Skin epidermis (tissue), 12 donors: ENCODE measurements around the gene SCT.

Source experiments
- H3K27ac ChIP-seq, 21 experiments: fragments of 200-600 bp; sonication (generic) in 11 of 21; one replicate each; pipeline ENCODE4 v1.5.0; 2020; ENCODE audit warnings: mild to moderate bottlenecking in 3 of 21, inconsistent platforms in 2 of 21, moderate library complexity in 2 of 21
- H3K4me3 ChIP-seq, 7 experiments: fragments of 200-600 bp; sonication (generic) in 2 of 7; one replicate each; pipeline ENCODE4 v1.5.0; 2020; ENCODE audit warnings: inconsistent platforms in 2 of 7, mild to moderate bottlenecking in 2 of 7, moderate library complexity in 1 of 7

Gene SCT

GRCh38 chr11:645536-645935, 18.6 kb upstream of the SCT start:
- no peak overlapping the region for H3K4me3 ChIP-seq
- H3K27ac ChIP-seq = no peak overlapping the region

- H3K4me3 ChIP-seq = no peak overlapping the region
- H3K27ac ChIP-seq = no peak overlapping the region
Measured at GRCh38 chr11:643849-644738, 17.1 kb upstream of the SCT start.

- H3K4me3 ChIP-seq = no peak overlapping the region
- no peak overlapping the region for H3K27ac ChIP-seq
Measured at GRCh38 chr11:643366-643765, 16.4 kb upstream of the SCT start.

- no peak overlapping the region for H3K27ac ChIP-seq
- H3K4me3 ChIP-seq = no peak overlapping the region
Measured at GRCh38 chr11:641806-642370, 14.9 kb upstream of the SCT start.

- H3K4me3 ChIP-seq = no peak overlapping the region
- H3K27ac ChIP-seq = no peak overlapping the region
Measured at GRCh38 chr11:640021-640706, 13.2 kb upstream of the SCT start.

- Histone ChIP-seq H3K4me3 (no peak overlapping the region), H3K27ac (no peak overlapping the region)
Measured at GRCh38 chr11:639332-639955, 12.5 kb upstream of the SCT start.

GRCh38 chr11:638631-639331, 11.8 kb upstream of the SCT start:
- H3K4me3 ChIP-seq = no peak overlapping the region

GRCh38 chr11:637593-638521, 10.9 kb upstream of the SCT start:
- peak overlapping the region in 3 of 7 experiments; percentile 6 to 21 (median 12) for H3K4me3 ChIP-seq
- H3K27ac ChIP-seq = no peak overlapping the region

More at GRCh38 chr11:638631-639331, 11.8 kb upstream of the SCT start:
- H3K27ac ChIP-seq = no peak overlapping the region

- no peak overlapping the region for H3K27ac ChIP-seq
- peak overlapping the region in 3 of 7 experiments; percentile 6 to 21 (median 12) for H3K4me3 ChIP-seq
Measured at GRCh38 chr11:637333-637592, 10.3 kb upstream of the SCT start.

- peak within 1 kb of the TSS in 3 of 7 experiments; percentile 6 to 21 (median 12) for H3K4me3 ChIP-seq
Measured at GRCh38 chr11:636511-637332, 9.7 kb upstream of the SCT start, which contains the start of gene DRD4. Gene DRD4 (plus strand): TSS chr11:637269. CDS start chr11:637305, 36 bp downstream.

GRCh38 chr11:635945-636510, 9.0 kb upstream of the SCT start:
- Histone ChIP-seq H3K4me3 (no peak overlapping the region), H3K27ac (no peak overlapping the region)

More at GRCh38 chr11:636511-637332, 9.7 kb upstream of the SCT start, which contains the start of gene DRD4:
- H3K27ac ChIP-seq = no peak within 1 kb of the TSS

GRCh38 chr11:630871-631270, 3.9 kb upstream of the SCT start:
- H3K4me3 ChIP-seq = no peak overlapping the region
- no peak overlapping the region for H3K27ac ChIP-seq

- Histone ChIP-seq H3K27ac (peak overlapping the region in 5 of 21 experiments; percentile 21 to 66 (median 50)), H3K4me3 (no peak overlapping the region)
Measured at GRCh38 chr11:629237-629583, 2.2 kb upstream of the SCT start.

- peak overlapping the region in 4 of 21 experiments; percentile 41 to 70 (median 52) for H3K27ac ChIP-seq
- no peak overlapping the region for H3K4me3 ChIP-seq
Measured at GRCh38 chr11:628056-628455, 1.1 kb upstream of the SCT start.

- no peak overlapping the region for H3K27ac ChIP-seq
- H3K4me3 ChIP-seq = no peak overlapping the region
Measured at GRCh38 chr11:627308-627576, 261 bp upstream of the SCT start.

GRCh38 chr11:625636-626268, 1.2 kb downstream of the SCT start:
- Histone ChIP-seq H3K4me3 (no peak overlapping the region), H3K27ac (no peak overlapping the region)
